Measurements from ENCODE around the gene DDX1.

The DDX1 gene

DNA sequence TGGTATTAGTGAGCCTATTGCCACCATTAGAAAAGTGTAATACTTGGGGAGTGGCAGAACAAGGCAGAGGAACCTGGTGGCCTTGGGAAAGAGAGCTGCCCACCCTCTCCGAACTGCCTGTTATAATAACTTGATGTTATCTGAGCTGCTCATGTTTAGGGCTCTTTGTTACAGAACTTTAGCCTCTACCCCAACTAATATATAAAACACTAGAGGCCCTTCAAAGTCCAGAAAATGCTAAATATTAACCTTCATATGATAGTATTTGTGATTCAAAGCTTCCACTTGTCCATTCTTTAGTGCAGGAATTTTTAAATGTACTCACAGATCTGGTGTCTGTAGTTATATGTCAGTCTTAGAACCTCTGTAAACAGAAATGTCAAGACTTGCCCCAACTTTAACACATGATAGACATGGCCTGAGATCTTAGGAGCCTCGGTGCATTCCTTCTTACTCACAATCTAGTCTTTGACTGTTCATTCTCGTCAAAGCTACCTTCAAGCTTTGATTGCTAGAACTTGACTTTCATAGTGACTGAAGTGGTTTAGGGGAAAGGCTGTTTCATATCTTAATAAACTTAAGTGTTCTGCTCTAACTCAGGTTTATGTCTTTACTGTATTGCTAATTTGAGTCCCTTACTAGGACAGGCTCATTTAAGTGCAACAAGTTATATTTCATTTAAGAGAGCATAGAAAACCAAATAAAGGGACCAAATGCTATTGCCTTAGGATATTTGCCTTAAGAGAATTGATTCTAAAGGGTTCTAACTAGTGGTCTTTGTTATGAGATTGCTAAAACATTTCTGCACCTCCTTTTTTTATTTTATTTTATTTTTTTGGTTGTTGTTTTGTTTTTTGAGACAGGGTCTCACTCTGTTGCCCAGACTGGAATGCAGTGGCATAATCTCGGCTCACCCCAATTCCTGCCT lies 41.6 kb downstream of the DDX1 start:
- no peak for DNase-seq

DNA sequence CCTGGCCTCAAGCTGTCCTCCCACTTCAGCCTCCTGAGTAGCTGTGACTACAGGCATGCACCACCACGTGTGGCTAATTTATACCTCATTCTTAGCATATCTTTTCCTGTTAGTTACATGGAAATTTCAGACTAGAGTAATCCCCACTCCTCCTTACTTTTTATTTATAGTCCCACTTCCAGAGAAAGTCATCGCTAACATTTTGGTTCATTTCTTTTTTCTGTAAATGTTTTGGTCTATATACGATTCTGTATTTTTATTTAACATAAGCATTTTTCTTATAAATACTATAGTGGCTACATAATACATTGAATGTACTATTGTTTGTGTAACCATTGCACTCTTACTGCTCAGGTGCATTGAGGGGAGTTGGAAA lies 42.3 kb downstream of the DDX1 start:
- DNase-seq: no peak

DNA sequence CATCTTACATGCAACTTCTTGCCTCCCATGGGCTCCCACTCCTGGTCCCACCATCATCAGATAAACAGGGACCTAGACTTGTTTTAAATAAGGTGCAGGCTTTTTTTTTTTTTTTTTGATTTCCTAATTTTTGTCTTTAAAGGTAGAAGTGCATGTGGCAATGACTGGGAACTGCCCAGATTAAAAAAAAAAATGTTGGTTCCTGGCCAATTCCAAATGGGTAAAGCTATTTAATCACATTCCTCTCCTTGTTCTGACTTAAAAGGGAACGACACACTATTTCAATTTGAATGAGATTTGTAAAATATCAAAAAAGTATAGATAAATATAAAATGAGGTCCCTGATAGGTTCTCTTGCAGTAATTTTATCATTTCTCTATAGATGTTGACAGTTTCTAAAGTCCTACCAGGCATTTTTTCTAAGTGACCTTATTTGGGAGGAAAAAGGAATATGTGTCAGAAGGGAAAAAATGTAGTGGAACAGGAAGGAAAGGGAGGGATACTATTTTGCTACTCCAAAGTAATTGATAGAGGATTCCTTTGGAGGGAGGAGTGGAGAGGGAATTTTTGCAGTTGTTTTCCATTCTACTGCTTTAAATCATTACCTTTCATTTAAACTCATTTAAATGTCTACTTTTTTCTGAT lies 43.3 kb downstream of the DDX1 start:
- DNase-seq: no peak

DNA sequence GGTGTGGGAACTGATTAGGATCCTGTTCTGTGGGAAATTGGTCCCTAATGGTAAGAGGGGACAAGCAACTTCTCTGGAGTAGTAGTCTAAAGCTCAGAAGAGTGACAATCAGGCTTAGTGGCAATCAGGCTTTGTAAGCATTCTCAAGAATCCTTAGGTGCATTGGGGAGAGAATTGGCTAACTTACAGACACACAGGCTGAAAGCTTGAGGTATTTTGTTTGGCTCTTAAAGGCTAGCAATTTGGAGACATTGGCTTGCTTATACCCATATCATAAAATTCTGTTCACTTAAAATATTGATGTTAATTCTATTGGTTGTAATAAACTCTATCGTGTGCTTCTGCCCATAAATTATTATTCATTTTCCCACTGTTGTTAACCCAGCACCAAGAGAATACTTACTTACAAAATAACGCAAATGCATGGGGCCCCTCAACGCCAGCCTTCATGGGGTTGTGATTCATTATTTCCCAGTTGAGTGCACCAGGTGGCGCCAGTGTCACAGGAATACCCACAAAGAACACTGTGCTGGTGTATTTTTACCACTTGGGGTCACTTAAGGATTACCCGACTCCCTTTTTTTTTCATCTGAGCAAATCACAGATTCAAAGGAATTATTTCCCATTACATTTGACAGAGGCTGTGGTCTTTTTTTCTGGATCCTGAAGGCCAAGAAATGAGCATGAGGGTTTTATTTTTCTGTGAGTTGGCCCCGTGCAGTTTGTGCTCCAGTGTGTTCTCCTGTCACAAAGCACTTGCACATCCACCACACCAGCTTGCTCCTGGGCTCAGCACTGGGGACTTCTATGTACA lies 45.5 kb downstream of the DDX1 start:
- peak; percentile 4 to 54 (median 14) for DNase-seq

DNA sequence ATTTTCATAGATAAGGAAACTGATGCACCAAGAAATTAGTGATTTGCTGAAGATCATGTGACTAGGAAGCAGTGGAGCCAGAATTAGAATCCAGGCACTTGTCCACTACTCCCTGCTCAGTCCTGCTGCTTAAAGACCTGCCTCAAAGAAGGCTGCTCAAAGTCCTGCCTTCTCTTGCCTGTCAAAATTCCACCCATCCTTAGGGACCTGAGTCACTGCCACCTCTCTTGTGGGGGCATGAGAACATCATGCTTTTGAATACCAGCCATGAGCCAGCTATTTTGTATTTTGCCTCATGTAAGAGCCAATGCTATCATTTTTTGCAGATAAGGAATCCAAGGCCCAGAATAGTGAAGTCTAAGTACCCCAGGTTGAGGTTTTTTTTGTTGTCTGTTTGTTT lies 47.1 kb downstream of the DDX1 start:
- no peak for DNase-seq

DNA sequence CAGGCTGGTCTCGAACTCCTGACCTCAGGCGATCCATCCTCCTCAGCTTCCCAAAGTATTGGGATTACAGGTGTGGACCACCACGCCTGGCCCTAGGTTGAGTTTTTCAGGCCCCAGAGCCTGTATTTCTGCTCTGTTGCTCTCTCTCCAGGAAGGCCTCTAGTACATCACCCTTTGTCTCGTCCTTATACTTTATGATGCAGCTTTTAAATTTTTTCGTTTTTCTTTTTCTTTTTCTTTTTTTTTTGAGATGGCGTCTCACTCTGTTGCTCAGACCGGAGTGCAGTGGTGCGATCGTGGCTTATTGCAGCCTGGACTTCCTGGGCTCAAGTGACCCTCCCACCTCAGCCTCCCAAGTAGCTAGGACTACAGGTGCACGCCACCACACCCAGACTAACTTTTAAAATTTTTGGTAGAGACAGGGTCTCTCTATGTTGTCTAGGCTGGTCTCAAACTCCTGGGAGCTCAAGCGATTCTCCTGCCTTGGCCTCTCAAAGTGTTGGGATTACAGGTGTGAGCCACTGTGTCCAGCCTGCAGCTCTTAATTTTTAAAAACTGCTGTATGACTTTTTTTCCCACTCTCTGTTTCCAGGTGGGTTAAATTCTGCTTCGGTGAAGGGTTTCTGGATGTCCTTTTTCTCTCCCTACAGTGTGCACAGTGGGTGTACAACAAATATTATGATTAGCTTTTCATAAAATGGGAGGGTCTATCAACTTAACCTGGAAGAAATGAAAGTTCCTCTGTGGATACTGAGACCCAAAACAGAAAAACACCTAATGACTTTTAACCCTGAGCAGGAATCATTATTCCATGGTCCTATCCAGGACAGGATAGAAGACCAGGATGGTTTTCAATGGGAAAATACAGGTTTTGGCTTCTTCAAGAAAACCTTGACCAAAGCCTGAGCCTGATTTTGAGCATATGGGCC lies 47.9 kb downstream of the DDX1 start:
- no peak for DNase-seq

DNA sequence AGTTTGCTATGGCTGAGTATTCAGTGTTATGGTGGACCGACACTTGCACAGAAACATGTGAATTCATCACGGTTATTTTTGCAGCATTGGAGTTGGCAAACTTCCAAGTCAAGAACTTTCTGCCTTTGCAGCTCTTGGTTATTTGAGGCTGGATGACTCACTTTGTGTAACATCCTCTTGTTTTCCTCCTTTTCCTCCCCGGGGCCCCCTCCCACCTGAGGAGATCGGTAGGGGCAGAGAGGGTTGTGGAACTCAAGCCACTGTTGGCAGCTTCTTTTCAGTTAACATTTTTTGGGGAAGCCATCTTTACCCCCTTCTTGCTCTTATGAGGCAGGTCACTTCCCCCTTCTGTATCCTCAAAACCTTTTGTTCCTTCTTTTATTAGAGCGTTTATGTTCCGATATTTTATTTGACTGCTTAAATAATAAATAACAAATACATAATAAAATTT lies 48.6 kb downstream of the DDX1 start:
- no peak for DNase-seq

DNA sequence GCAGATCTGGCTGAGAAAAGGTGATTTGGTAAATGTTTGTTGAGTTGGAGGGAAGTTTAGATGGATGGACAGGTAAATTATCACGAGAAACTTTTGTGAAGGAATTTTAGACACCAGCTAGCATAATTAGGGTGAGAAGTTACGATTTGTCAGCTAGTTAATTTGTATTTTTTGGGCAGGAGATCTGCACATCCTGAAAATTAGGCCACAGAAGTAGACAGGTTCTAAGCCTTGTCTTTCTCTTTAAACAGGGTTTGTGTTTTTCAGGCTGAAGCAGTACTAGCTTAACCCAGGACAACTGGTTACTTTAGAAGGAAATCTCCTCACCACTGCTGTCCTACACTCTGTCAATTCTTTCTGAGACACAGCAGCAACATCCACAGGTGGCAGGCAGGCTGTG lies 49.1 kb downstream of the DDX1 start:
- DNase-seq: no peak

DNA sequence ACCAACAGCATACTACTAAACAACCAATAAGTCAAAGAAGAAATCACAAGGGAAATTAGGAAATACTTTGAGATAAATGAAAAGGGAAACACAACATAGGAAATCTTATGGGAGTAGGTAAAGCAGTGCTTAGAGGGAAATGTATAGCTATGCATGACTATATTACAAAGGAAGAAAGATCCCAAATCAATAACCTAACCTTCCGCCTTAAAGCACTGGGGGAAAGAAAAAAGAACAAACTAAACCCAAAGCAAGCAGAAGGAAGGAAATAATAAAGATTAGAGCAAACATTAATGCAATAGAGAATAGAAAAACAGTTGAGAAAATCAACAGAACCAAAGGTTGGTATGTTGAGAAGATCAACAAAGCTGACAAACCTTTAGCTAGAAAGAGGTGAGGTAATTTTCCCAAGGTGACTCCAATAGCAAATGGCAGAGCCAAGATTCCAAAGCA lies 49.9 kb downstream of the DDX1 start:
- no peak for DNase-seq

DNA sequence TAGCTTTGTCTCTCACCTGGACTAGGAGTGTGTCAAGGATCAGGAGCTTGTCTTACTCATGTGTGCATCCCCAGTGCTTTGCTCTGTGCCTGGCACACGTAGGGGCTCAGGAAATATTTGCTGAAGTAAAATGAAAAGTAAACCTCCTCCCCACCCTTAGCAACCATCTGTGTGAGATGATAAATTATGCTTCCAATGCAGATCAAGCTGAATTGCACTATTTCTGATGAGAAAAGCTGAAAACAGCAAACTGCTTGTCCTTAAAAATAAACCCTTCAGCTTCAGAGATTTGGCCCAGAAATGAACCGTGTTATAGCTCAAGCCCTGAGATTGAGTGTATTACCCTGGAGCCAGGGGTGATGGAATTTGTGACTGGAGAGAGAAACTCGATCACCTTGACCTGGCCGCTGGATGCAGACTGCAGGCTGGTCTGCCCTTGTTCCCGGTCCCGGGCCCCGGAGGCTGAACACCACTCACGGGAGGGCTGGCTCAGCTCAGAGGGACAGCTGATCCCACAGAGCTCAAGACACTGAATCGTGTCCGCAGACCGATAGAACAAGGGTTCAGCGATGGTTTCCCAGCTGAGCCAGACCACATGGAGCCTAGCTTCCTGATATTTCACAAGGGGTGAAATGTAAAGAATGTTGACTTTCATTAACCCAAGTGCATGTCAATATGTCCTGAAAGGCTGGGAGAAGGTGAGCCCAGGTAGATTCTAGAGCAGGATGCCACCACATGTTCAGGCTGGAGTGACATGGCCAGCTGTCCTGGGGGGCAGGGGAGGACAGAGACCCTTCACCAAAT lies 50.5 kb downstream of the DDX1 start:
- DNase-seq: no peak

DNA sequence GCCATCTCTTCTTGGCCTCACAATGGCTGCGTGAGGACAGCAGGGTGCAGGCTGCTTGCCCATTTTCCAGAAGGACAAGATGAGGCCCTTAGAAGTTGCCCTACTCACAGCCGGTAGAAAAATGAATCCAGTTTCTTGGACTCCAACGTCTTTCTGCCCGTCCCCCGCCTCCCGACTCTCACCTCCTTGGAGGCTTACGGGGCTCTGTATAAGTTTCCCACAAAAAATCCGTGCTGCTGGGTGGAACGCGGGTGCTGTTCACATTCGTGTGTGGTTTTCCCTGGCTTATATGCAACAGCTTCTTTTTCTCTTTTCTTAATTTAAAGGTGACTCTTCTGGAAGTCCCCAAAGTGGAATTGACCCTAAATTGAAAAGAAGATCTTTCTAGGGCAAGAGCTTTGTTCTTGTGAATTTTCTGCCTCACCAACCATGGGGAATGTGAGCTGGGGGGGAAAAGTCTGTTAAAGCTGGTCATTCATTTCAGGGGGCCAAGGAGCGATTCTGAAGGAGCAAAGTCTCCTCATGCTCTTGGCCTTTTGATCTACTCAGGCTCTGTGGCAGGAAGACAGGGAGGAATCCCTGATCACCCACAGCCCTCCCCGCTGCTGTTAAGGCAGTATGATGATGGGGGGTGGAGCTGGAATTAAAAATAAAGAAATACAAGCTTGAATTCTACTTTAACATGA lies 51.3 kb downstream of the DDX1 start:
- no peak for DNase-seq

DNA sequence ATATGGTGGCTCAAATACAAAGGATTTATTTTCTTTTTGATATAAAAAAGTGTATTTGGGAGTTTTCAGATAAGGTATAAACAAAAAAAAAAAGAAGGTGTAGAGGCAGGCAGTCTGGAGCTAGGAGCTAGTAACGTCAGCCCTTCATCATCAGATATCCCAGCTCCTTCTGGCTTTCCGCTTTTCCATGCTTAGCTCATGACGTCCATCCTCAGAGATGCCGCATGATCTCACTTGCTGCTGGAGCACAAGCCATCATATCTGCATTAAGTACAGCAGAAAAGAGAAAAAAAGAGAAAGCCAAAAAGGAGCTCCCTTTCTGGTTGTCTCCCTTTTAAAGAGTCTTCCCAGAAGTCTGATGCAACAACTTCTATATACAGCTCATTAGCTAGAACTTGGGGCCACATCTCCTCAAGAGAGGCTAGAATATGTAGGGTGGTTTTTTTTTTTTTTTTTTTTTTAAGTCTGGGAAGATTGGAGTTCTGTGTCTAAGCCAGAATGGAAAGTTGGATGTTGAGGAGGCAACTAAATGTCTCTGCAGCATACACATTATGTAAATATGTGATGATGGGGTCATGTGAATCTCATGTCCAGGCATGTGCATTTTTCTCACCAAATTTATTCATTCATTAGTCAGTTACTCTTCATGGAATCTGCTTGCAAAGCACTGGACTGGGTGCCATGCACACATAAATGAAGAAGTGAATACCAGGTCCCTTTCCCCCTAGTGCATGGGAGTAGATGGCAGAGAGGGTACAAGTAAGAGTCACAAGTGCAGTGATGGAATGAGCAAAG lies 52.3 kb downstream of the DDX1 start:
- DNase-seq: no peak

DNA sequence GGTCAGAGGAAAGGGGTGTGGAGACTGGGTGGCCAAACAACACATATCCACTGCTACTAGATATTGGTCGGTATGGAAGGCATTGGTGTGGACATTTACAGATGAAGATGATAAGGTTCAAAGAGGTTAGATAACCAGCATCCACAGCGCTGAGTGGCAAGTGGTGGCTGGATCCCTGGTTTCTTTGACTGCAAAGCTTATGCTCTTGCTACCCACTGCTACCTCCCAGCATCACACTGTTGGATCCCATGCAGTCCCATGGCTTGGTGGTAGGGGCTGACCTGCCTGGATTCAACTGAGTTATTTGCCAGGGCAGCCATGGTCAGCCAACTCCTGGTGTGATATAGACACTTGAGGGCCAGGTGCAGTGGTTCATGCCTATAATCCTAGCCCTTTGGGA lies 53.6 kb downstream of the DDX1 start:
- no peak for DNase-seq

DNA sequence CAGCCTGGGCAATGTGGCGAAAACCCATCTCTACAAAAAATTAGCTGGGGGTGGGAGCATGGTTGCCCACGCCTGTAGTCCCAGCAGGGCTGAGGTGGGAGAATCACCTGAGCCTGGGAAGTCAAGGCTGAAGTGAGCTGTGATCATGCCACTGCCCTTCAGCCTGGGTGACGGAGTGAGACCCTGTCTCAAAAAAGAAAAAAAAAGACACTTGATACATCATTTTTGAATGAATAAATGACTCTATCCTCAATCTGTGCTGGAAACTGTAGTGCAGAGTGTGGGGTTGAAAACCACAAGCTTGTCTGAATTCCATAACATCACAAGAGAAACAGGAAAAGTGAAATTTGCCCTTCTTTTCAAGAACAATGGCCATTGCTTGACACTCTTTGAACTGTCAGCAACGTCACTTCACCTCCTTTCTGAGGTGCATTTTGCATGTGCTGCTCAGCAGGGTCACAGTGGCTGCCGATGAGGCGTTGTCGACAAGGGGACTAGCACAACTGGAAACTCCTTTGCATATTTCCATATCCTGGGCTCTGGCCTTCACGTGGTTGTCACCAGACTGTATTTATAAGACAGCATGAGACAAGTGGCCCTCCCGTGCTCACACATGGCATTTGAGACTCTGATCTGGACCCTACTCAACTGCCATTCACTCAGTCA lies 54.2 kb downstream of the DDX1 start:
- no peak for DNase-seq

DNA sequence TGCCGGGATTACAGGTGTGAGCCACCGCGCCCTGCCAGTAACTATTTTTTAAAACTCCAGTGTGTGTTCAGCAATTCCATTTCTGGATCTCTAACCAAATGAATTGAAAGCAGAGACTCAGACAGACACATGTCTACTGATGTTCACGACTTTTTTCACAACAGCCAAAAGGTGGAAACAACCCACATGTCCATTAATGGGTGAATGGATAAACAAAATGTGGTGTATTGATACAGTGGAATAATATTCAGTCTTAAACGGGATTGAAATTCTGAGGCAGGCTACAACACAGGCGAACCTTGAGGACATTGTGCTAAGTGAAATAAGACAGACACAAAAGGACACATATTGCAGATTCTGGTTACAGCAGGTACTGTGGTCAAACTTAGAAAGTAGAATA lies 55.0 kb downstream of the DDX1 start:
- no peak for DNase-seq

DNA sequence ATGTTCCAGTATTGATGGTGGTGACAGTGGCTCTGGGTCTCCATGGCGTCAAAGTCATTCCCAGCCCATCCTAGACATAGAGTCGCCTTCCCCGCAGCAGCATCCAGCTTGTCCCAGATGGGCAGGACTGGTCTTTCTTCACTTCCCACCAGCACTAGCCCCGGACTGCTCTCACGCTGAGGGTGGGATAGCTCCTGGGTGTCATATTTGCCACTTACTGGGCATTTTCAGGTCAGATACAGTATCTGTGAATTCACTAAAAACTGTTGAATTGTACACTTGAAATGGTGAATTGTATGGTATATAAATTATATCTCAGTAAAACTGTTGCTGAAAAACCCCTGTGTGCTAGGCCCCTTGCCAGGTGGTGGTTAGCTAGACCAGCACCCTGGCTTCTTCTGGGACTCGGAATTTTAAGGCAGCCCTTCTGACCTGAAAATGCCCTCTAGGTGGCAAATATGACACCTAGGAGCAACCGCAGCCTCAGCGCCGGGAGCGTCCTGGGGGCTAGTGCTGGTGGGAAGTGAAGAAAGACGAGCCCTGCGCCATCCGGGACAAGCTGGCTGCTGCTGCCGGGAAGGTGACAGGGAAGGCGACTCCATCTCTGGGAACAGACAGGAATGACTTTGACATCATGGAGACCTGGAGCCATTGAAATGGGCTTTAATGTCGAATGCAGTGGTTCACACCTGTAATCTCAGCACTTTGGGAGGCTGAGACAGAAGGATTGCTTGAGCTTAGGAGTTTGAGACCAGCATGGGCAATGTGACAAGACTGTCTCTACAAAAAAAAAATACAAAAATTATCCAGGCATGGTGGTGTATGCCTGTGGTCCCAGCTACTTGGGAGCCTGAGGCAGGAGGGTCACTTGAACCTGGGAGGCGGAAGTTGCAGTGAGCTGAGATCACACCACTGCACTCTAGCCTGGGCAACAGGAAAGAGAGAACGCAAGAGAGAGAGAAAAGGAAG lies 56.2 kb downstream of the DDX1 start:
- no peak for DNase-seq

DNA sequence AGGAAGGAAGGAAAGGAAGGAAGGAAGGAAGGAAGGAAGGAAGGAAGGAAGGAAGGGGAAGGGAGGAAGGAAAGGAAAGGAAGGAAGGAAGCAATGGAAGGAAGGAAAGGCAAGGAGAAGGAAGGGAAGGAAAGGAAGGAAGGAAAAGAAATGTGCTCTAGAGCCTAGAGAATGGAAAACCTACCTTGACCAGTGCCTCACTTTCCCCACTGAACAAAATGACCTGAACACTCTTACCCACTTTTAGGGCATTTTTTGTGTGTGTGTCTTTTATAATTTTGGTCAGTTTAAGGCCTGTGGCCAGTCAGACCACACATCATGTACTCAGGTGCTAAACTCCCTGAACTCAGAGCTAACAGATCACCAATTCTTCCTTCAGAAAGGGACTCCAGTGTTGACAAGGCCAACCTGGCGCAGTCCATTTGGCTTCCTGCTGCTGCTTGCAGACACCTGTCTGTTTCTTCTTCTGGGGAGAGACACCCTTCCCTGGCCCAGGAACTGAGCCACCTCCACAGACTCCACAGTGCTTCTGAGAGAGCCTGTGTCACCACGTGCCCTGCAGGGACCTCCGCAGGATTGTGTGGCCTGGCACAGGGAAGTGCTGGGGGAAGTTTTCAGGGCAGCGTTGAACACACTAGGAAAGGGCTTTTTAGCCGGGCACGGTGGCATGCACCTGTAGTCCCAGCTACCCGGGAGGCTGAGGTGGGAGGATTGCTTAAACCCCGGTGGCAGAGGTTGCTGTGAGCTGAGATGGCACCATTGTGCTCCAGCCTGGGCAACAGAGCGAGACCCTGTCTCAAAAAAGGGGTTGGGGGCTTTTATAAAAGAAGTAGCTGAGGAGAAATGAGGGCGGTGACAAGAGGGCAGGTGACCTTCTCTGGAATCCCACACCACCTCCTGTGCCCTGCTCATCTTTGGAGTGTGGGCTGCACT lies 57.2 kb downstream of the DDX1 start:
- DNase-seq: no peak

Data from activated naive CD4-positive, alpha-beta T cell (primary cell).